Measurements from ENCODE around the gene USP21.

USP21 gene

GRCh38 chr1:161196521-161197451 is 37.5 kb downstream of the USP21 start:
- no peak for DNase-seq

GRCh38 chr1:161197560-161198193 is 38.4 kb downstream of the USP21 start:
- no peak for DNase-seq

GRCh38 chr1:161198194-161198896 is 39.0 kb downstream of the USP21 start:
- DNase-seq, result no peak

GRCh38 chr1:161198897-161199431 is 39.7 kb downstream of the USP21 start, which contains the start of gene ADAMTS4:
ADAMTS4 (minus strand) TSS chr1:161199054; CDS start chr1:161198627, 427 bp downstream.
- DNase-seq, result no peak

GRCh38 chr1:161199506-161200139 is 40.3 kb downstream of the USP21 start:
- no peak for DNase-seq

- no peak for DNase-seq
Observed at GRCh38 chr1:161200421-161200991, 41.2 kb downstream of the USP21 start.

GRCh38 chr1:161200992-161201835 is 41.9 kb downstream of the USP21 start:
- no peak for DNase-seq

- DNase-seq, result peak; percentile 95
Observed at GRCh38 chr1:161201836-161202712, 42.8 kb downstream of the USP21 start, which contains the start of gene NDUFS2. NDUFS2 (plus strand) TSS chr1:161202367; CDS start chr1:161202386, 19 bp downstream.

- DNase-seq, result no peak
Observed at GRCh38 chr1:161206411-161207140, 47.3 kb downstream of the USP21 start.

- no peak for DNase-seq
Observed at GRCh38 chr1:161207173-161207572, 47.9 kb downstream of the USP21 start.

- DNase-seq, result peak; percentile 70
Observed at GRCh38 chr1:161209790-161210409, 50.6 kb downstream of the USP21 start.

- no peak for DNase-seq
Observed at GRCh38 chr1:161214369-161214768, 55.1 kb downstream of the USP21 start.

- no peak for DNase-seq
Observed at GRCh38 chr1:161215076-161215475, 55.8 kb downstream of the USP21 start, which contains the start of gene FCER1G. FCER1G (plus strand) TSS chr1:161215295; CDS start chr1:161215322, 27 bp downstream.

All from activated gamma-delta T cell treated with Interleukin-2 at 50 U/mL for 16 hours (primary cell).